ENCODE data around the gene GPN3.
A peak's percentile ranks its signal among the peaks of the same experiment; 100 is the strongest.
"Not testable (repeated sequence)": the region's sequence is repeated elsewhere in the genome, so short reads cannot be mapped to it uniquely, and the experiment has no call there.

The GPN3 gene

DNA sequence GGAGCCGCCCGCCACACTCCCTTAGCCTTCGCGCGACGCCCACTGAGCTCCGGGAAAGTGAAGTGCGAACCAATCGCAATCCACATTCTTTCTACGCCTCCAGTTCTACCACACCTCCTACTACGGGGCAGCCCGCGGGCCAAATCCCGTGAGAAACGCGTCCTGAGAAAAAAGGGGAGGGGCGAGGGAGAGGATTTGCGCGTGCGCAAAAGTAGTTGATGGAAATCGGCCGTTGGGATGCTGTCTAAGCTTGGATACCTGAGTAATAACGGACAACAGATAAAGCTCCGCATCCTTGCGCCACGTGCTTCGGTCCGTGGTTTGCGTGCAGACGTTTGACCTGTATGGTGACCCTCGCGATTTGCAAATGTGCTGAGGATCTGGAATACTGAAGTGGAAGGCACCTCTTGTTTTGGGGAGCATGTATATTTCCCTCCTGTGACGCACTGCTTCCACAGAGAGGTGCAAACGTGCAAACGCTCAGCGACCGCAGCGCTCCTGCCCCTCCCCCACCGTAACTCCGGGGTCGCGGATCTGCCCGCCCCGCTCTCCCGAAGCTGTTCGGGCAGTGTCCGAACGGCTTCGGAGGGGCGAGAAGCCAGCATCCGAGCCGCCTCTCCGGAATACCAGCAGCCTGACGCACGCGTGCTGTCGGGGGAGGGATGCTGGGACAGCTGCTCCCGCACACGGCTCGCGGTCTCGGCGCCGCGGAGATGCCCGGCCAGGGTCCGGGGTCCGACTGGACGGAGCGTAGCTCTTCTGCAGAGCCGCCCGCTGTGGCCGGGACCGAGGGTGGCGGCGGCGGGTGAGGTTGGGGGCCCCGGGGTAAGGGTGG lies at the start of gene GPN3, which contains the start of gene FAM216A:
TSS of gene GPN3 (minus strand) at position 44 of the 835 bp plus-strand sequence. CDS start 54 bp downstream, outside the sequence.
TSS of gene FAM216A (plus strand) at position 632 of the 835 bp plus-strand sequence. CDS start at position 663, 31 bp downstream.
- peak; percentile 97 for DNase-seq

- DNase-seq: no peak
Observed at GRCh38 chr12:110516995-110517394, 48.9 kb upstream of the GPN3 start.

DNA sequence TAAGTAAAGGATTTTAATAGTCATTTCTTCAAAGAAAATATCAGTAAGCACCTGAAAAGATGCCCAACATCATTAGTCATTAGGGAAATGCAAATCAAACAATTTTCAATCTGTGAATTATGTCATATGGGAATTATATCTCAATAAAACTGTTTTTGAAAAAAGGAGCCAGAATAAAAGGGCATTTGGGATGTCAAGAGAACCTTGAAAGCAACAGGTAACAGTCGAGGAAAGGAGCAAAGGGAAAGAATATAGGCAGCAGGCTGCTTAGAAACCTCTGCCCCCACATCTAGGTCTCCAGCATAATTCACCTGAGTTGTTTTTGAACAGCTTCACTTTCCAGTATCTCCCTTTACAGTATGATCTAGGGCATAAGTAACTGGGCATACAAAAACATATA lies 46.3 kb upstream of the GPN3 start:
- no peak for DNase-seq

GRCh38 chr12:110513842-110514241 lies 45.8 kb upstream of the GPN3 start:
- DNase-seq: no peak

DNA sequence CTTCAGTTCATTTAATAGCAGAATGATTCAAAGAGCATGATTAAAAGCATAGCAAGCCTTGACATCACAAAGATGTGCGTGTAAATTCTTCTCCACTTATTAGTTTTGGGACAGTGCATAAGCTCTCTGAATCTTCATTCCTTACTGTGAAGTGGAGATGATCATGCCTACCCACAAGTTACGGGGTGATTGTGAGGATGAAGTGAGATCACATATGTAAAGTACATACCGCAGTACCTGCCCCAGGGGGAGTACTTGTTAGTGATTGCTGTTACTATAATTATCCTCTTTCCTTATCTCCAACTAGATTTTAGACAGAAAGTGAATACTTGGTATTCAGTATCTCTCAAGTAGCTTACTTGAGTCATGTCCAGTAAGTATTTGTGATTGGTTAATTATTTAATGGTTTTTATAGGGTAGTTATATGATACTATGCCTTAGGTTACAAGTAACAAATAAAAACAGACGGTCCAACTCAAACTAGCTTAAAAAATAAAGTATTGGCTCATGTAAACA lies 40.1 kb upstream of the GPN3 start:
- no peak for DNase-seq

DNA sequence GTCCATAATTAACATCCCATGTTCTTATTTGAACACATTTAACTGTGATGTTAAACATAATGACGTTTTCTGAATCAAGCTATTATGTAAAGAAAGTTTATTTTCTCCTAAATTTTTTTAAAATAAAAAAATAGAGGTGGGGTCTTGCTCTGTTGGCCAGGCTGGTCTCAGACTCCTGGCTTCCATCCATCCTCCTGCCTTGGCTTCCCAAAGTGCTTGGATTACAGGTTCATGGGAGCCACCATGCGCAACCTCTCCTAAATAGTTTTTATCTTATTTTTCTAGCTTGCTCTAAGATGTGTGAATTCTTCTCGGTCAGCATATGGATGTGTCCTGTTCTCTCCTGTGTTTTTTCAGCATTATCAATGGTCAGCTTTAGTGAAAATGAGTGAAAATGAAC lies 37.3 kb upstream of the GPN3 start:
- DNase-seq: no peak

DNA sequence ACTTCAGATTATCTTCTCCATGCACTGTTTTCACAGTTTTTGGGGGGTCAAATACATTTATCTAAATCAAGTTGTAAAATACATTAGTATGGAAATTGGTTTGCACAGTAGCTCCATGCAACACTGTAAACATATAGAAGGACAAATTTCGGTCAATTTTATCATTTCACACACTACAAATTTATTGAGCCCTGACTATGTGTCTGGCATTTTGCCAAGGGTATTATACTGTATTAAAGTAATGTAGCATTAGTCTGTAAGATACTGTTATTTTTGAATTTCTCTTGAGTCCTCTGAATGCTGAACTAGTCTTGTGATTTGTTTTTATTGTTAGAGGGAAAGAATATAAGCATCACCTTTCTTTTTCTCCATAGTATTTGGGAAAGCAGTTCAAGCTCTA lies 35.4 kb upstream of the GPN3 start:
- DNase-seq: no peak

GRCh38 chr12:110501752-110502738 lies 34.0 kb upstream of the GPN3 start, which contains the start of the genes RAD9B and VPS29:
RAD9B (plus strand) TSS chr12:110502331; CDS start chr12:110502338, 7 bp downstream.
VPS29 (minus strand) TSS chr12:110502111; CDS start chr12:110502051, 60 bp downstream.
- peak; percentile 100 for DNase-seq

DNA sequence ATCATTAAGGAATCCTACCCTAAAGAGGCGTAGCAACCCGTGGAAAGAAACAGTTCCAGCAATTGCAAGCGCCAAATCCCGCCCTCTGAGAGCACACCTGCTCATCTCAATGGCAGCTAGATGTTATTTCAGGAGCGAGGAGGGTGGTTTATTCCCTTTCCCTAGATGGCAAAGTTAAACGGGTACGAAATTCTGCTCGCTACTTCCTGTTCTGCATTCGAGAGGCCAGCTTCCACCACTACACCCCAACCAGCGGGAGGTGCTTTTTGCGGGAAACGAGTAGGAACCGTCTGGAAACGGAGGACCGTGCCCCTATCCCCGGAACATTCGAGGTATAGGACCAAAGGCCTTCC lies 33.3 kb upstream of the GPN3 start:
- DNase-seq: peak; percentile 24

DNA sequence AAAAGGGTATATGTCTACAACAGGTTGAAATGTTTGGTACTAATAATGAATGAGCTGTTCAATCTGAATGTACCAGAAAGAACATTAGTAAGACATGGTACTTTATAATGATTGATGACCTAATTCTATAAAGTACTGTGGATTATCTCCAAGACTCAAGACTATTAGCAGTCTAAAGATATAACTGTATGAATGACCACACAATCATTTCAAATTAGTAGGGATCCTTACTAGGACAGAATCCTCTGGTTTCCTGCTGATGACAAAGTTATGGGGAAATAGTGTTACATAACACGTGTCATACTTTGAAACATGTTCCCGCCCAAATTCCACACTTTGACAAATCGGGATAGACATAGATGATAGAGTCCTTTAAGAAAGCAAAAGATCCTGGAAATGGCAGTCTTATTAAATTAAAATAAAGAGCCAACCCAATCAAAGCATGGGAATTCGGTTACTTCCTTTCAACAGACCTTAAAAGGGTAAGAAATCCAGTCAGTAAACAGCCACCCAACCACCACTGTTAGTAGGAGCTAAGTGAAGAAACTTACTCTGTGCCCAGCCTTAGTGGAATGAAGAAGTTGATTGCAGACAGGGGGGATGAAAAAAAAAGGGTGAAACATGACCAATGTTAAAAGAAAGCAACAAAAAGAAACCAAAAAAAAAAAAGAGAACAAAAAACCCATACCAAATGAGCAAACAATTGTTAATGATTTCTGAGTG lies 31.1 kb upstream of the GPN3 start:
- no peak for DNase-seq

DNA sequence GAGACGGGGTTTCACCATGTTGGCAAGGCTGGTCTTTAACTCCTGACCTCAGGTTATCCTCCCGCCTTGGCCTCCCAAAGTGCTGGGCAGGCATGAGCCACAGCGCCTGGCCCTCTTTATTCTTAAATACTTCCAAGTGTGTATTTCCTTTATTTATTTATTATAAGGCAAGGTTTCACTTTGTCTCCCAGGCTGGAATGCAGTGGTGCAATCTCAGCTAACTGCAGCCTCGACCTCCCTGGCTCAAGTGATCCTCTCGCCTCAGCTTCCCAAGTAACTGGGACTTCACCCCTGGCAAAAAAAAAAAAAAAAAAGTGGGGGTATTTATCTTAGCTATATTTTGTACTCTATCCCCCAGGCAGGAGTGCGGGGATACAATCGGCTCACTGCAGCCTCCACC lies 7.4 kb upstream of the GPN3 start:
- DNase-seq: no peak

- DNase-seq: no peak
Observed at GRCh38 chr12:110467847-110468213, 227 bp downstream of the GPN3 start.

DNA sequence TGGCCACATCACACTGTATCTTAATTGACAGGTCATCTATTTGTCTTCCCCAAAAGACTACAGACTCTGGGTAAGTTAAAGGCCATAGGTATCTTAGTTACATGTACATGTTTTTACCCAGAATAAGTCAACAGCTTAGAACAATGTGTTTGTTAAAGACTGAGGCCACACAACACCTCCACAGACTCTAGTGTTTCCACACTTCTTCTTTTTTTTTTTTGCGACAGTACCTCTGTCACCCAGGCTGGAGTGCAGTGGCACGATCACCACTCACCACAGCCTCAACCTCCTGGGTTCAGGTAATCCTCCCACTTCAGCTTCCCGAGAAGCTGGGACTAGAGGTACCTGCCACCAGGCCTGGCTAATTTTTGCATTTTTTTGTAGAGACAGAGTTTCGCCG lies 1.3 kb downstream of the GPN3 start:
- no peak for DNase-seq

GRCh38 chr12:110465765-110466164 lies 2.3 kb downstream of the GPN3 start:
- DNase-seq: not testable (repeated sequence)

DNA sequence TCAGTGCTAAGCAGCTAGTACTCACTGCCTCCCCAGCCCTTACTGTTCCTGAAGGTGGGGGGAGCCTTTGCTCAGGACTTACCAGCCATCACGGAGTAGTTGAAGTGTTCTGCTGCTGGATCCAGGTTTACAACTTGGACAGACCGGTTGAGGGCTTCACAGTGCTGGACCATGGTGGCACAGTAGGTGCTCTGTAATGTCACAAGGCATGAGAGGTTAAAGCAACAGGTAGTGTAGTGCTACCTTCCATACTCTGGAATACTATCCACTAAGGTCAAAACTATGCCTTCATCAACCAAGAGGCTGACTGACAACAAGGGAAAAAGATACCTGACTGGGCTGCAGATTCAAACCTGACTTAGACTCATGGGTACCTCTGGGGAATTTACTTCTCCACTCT lies 3.0 kb downstream of the GPN3 start:
- DNase-seq: no peak

DNA sequence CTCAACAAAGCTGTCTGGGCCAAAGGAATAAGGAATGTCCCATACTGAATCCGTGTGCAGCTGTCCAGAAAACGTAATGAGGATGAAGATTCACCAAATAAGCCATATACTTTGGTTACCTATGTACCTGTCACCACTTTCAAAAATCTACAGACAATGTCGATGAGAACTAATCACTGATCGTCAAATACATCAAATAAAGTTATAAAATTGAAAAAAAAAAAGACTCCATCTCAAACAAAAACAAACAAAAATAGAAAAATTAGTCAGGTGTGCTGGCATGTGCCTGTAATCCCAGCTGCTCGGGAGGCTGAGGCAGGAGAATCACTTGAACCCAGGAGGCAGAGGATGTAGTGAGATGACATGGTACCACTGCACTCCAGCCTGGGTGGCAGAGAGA lies 6.9 kb downstream of the GPN3 start:
- not testable (repeated sequence) for DNase-seq

DNA sequence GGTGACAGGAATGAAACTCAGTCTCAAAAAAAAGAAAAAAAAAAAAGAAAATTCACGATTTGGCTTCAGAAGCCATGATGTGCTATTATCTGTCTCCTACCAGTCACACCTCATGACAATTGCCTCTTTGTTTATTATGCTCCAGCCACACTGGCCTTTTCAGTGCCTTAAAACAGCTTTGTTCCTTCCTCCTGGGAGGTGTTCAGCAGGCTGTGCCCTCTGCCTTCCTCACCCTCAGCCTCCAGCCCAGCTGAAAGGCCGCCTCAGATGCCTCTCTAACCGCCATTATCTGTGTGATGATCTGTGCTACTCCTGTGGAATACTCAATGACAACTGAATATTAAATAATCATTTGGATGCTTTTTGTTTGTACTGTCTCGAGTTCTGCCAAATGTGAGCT lies 9.3 kb downstream of the GPN3 start:
- DNase-seq: no peak

- DNase-seq: no peak
Observed at GRCh38 chr12:110453569-110454296, 14.3 kb downstream of the GPN3 start.

GRCh38 chr12:110451263-110451662 lies 16.8 kb downstream of the GPN3 start:
- no peak for DNase-seq

- DNase-seq: peak; percentile 93
Observed at GRCh38 chr12:110449799-110450497, 18.1 kb downstream of the GPN3 start, which contains the start of gene ARPC3. ARPC3 (minus strand) TSS chr12:110450337; CDS start chr12:110450260, 77 bp downstream.

- no peak for DNase-seq
Observed at GRCh38 chr12:110444455-110444854, 23.6 kb downstream of the GPN3 start.
